IMR-90 (cell line): Measurements from ENCODE around the gene PLEKHA4. TPM values are rescaled to one million over a fixed set of nuclear protein-coding genes. Genes with fewer than 3 reads are reported as not detected.

Experiments used
- ATAC-seq: fragments of 200-7000 bp; cut with Tn5 transposase; 2 replicates; pipeline ENCODE4 v1.9.1; 2020; ENCODE audit warnings: low read depth, mild to moderate bottlenecking, moderate library complexity
- BruUV-seq: library from RNA; stranded (reverse); fragments of 400-500 nt; replicated peaks from 2 replicates; lab custom pipeline; 2021; lab: Mats Ljungman, UMichigan
- CTCF ChIA-PET: fragments of 300-600 bp; formaldehyde crosslinking; extraction: SDS; loops from one replicate; lab custom pipeline; 2021; ENCODE audit warnings: antibody characterized with exemption; lab: Yijun Ruan, JAX
- POLR2A ChIA-PET: fragments of 300-600 bp; sonication (Branson Sonifier 250); formaldehyde crosslinking; loops from one replicate; lab custom pipeline; 2022; ENCODE audit warnings: antibody characterized with exemption; ENCODE audit not compliant: unreplicated experiment; lab: Charles Lee
- DNase-seq: peaks from one replicate; pipeline ENCODE4 v3.0.0; 2013
- H2AFZ ChIP-seq: replicated peaks from 2 replicates; pipeline ENCODE3; 2013; ENCODE audit warnings: low read length, mild to moderate bottlenecking; ENCODE audit not compliant: poor library complexity
- H2AK5ac ChIP-seq: 2 replicates; pipeline ENCODE4 v1.6.1; 2013; ENCODE audit warnings: low read depth, low read length, inconsistent platforms
- H2AK9ac ChIP-seq: replicated peaks from 2 replicates; pipeline ENCODE3; 2013; ENCODE audit warnings: mild to moderate bottlenecking, low read depth, low read length, moderate library complexity; ENCODE audit not compliant: poor library complexity
- H2BK120ac ChIP-seq: 2 replicates; pipeline ENCODE4 v1.6.1; 2013; ENCODE audit warnings: low read depth, low read length, inconsistent platforms
- H2BK15ac ChIP-seq: 3 replicates; pipeline ENCODE4 v1.6.1; 2013; ENCODE audit warnings: low read depth, low read length, inconsistent platforms
- H2BK20ac ChIP-seq: 2 replicates; pipeline ENCODE4 v1.6.1; 2013; ENCODE audit warnings: low read depth, mild to moderate bottlenecking, inconsistent platforms, low read length, moderate library complexity
- H2BK5ac ChIP-seq: 2 replicates; pipeline ENCODE4 v1.6.1; 2013; ENCODE audit warnings: mild to moderate bottlenecking, low read depth, low read length, inconsistent platforms; ENCODE audit not compliant: poor library complexity, severe bottlenecking
- H3K14ac ChIP-seq: replicated peaks from 2 replicates; pipeline ENCODE4 v1.6.1; 2013; ENCODE audit warnings: low read depth, low read length, inconsistent platforms
- H3K18ac ChIP-seq: 2 replicates; pipeline ENCODE4 v1.6.1; 2013; ENCODE audit warnings: low read depth, low read length, control low read depth
- H3K23ac ChIP-seq: 2 replicates; pipeline ENCODE4 v1.6.1; 2013; ENCODE audit warnings: low read depth, low read length, inconsistent platforms
- H3K27ac ChIP-seq: 2 replicates; pipeline ENCODE4 v1.5.1; 2013; ENCODE audit warnings: mild to moderate bottlenecking, control low read depth, low read length; ENCODE audit not compliant: insufficient read depth
- H3K27me3 ChIP-seq: 2 replicates; pipeline ENCODE4 v1.6.1; 2013; ENCODE audit warnings: low read length; ENCODE audit not compliant: control insufficient read depth, insufficient read depth
- H3K36me3 ChIP-seq: 2 replicates; pipeline ENCODE4 v1.6.1; 2013; ENCODE audit warnings: low read length, mixed read lengths; ENCODE audit not compliant: control insufficient read depth, insufficient read depth
- H3K4ac ChIP-seq: 2 replicates; pipeline ENCODE4 v1.6.1; 2013; ENCODE audit warnings: low read depth, low read length, inconsistent platforms
- H3K4me1 ChIP-seq: 2 replicates; pipeline ENCODE4 v1.6.1; 2013; ENCODE audit warnings: low read length, mixed read lengths; ENCODE audit not compliant: control insufficient read depth, insufficient read depth
- H3K4me2 ChIP-seq: 2 replicates; pipeline ENCODE4 v1.6.1; 2013; ENCODE audit warnings: low read depth, mild to moderate bottlenecking, control low read depth, low read length, moderate library complexity
- H3K4me3 ChIP-seq: 2 replicates; pipeline ENCODE4 v1.5.1; 2013; ENCODE audit warnings: low read depth, mild to moderate bottlenecking, control low read depth, low read length, moderate library complexity; ENCODE audit not compliant: insufficient read depth
- H3K56ac ChIP-seq: 2 replicates; pipeline ENCODE4 v1.6.1; 2013; ENCODE audit warnings: low read length, inconsistent platforms; ENCODE audit not compliant: insufficient read depth; ENCODE audit errors: extremely low read depth
- H3K79me1 ChIP-seq, 2 experiments: 2 replicates each; pipeline ENCODE4 v1.6.1; 2013; ENCODE audit warnings: low read length in 2 of 2, inconsistent platforms in 1 of 2, low read depth in 1 of 2
- H3K9ac ChIP-seq: 2 replicates; pipeline ENCODE4 v1.6.1; 2013; ENCODE audit warnings: low read depth, low read length, control low read depth
- H3K9me1 ChIP-seq: 2 replicates; pipeline ENCODE4 v1.6.1; 2013; ENCODE audit warnings: low read length, inconsistent platforms; ENCODE audit not compliant: insufficient read depth
- H3K9me3 ChIP-seq: 2 replicates; pipeline ENCODE4 v1.6.1; 2013; ENCODE audit warnings: low read length; ENCODE audit not compliant: control insufficient read depth, insufficient read depth
- H4K20me1 ChIP-seq: 2 replicates; pipeline ENCODE4 v1.6.1; 2013; ENCODE audit warnings: low read length, inconsistent platforms; ENCODE audit not compliant: insufficient read depth
- H4K5ac ChIP-seq: 2 replicates; pipeline ENCODE4 v1.6.1; 2013; ENCODE audit warnings: mild to moderate bottlenecking, low read depth, low read length, control low read depth
- H4K8ac ChIP-seq, 2 experiments: 2 replicates each; pipeline ENCODE4 v1.6.1; 2013; ENCODE audit warnings: low read depth in 2 of 2, low read length in 2 of 2, control low read depth in 1 of 2, inconsistent platforms in 1 of 2
- H4K91ac ChIP-seq: 2 replicates; pipeline ENCODE4 v1.6.1; 2013; ENCODE audit warnings: low read depth, low read length, inconsistent platforms; ENCODE audit not compliant: insufficient read depth
- BHLHE40 ChIP-seq: fragments of 150-350 bp; IDR thresholded peaks from 2 replicates; pipeline ENCODE4 v1.6.1; 2016; ENCODE audit warnings: mild to moderate bottlenecking, low read depth, low read length
- CEBPB ChIP-seq: IDR thresholded peaks from 2 replicates; pipeline ENCODE4 v1.6.1; 2012; ENCODE audit warnings: low read depth, low read length, improper control_type of control experiment
- FOS ChIP-seq: fragments of 150-350 bp; IDR thresholded peaks from 2 replicates; pipeline ENCODE4 v1.6.1; 2016; ENCODE audit warnings: low read depth, low read length
- MAZ ChIP-seq: IDR thresholded peaks from 2 replicates; pipeline ENCODE4 v1.6.1; 2012; ENCODE audit warnings: low read depth, mild to moderate bottlenecking, low read length, improper control_type of control experiment, moderate library complexity, borderline replicate concordance
- MXI1 ChIP-seq: IDR thresholded peaks from 2 replicates; pipeline ENCODE4 v1.6.1; 2012; ENCODE audit warnings: low read depth, mild to moderate bottlenecking, low read length, moderate library complexity, borderline replicate concordance
- NFE2L2 ChIP-seq: fragments of 150-350 bp; IDR thresholded peaks from 2 replicates; pipeline ENCODE4 v1.6.1; 2016; ENCODE audit warnings: low read depth, mild to moderate bottlenecking, low read length
- POLR2A ChIP-seq: IDR thresholded peaks from 2 replicates; pipeline ENCODE4 v1.6.1; 2012; ENCODE audit warnings: mild to moderate bottlenecking, low read depth, low read length
- RAD21 ChIP-seq: IDR thresholded peaks from 2 replicates; pipeline ENCODE4 v1.6.1; 2012; ENCODE audit warnings: low read length, improper control_type of control experiment
- SMC3 ChIP-seq: fragments of 150-350 bp; IDR thresholded peaks from 2 replicates; pipeline ENCODE4 v1.6.1; 2016; ENCODE audit warnings: low read depth, mild to moderate bottlenecking, antibody characterized with exemption, low read length, moderate library complexity
- USF2 ChIP-seq: fragments of 150-350 bp; IDR thresholded peaks from 2 replicates; pipeline ENCODE4 v1.6.1; 2017; ENCODE audit warnings: mild to moderate bottlenecking, antibody characterized with exemption, low read length, low read depth
- WGBS, 2 experiments: methylation state at CpG; one replicate each; pipeline versions ENCODE4 v1.1.5 to v1.1.7; 2013; ENCODE audit warnings: missing lambda C conversion rate in 2 of 2; ENCODE audit not compliant: insufficient read length in 1 of 2; ENCODE audit errors: extremely low coverage in 2 of 2; 5-methylcytosine and 5-hydroxymethylcytosine counted together
- dilution Hi-C: fragments of 300-500 bp; cut with HindIII; formaldehyde crosslinking; loops from one replicate; pipeline ENCODE4 v1.14.3; 2018; ENCODE audit warnings: low sequenced_read_pairs; ENCODE audit not compliant: unreplicated experiment
- in situ Hi-C: fragments of 300-500 bp; cut with MboI; formaldehyde crosslinking; loops from 3 replicates; pipeline ENCODE4 v1.14.3; 2019; ENCODE audit warnings: low sequenced_read_pairs, inconsistent platforms, mixed read lengths
- intact Hi-C: fragments of 100-400 bp; cut with micrococcal nuclease; formaldehyde crosslinking; loops from 2 replicates; pipeline ENCODE4 v1.10.0; 2022
- polyA plus RNA-seq, 3 experiments: library from polyadenylated mRNA; depleted of rRNA; stranded (reverse); fragments of >200 nt; gene quantifications; 2 replicates each; pipeline ENCODE4 v1.2.3, GENCODE V29; 2012; ENCODE audit warnings: low replicate concordance in 1 of 3
- total RNA-seq: library from RNA; depleted of rRNA; stranded (reverse); fragments of >200 nt; gene quantifications from 2 replicates; pipeline ENCODE4 v1.2.3, GENCODE V29; 2012
- TF ChIP-seq, protein P1 (sequence below): conservative IDR thresholded peaks from 2 replicates; pipeline ENCODE4 v1.5.1; 2012; ENCODE audit warnings: mild to moderate bottlenecking, low read depth, low read length, improper control_type of control experiment
- TF ChIP-seq, protein P2 (sequence below): fragments of 150-350 bp; IDR thresholded peaks from 2 replicates; pipeline ENCODE4 v1.6.1; 2016; ENCODE audit warnings: low read depth, mild to moderate bottlenecking, low read length, moderate library complexity, borderline replicate concordance

PLEKHA4 gene
- total and polyA plus RNA-seq, 2 of the 4 experiments (the other 2 are of a cell fraction) = 4.5 to 14.4 TPM

DNA sequence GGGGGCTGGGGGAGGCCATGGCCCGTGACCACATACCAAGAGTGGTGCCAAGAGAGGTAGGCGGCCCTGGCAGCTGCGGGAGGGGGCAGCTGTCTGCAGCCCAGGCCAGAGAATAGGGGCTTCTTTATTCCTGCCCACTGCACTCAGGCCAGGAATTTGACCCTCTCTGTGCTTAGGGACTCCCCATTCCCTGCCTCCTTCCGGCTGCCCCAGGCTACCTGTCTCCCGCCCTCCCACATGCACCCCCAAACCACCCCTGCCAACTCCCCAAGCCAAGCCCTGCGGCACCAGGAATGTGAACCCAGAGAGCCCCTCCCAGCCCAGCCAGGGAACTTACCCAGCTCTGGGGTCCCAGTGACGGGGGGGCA is 687 bp downstream of the PLEKHA4 start:
- POLR2A ChIA-PET = no interaction called here
- no peak for DNase-seq
- in situ Hi-C loops (no loop called here), dilution Hi-C loops (no loop called here), intact Hi-C loops (no loop called here)
- H3K4me1 ChIP-seq = peaks cover 19% of the 10 kb centered on the region
- H3K79me1 ChIP-seq = peaks cover 12 to 61% of the 10 kb centered on the region in 2 experiments
- H3K27me3 ChIP-seq = no peaks in the 10 kb centered on the region
- H4K20me1 ChIP-seq = peaks cover 4% of the 10 kb centered on the region
- TF ChIP-seq FOS (no peak), MXI1 (no peak), RAD21 (no peak), USF2 (no peak), BHLHE40 (no peak), MAZ (no peak), SMC3 (no peak), NFE2L2 (no peak), CEBPB (no peak), POLR2A (no peak)
- TF ChIP-seq, protein P1, sequence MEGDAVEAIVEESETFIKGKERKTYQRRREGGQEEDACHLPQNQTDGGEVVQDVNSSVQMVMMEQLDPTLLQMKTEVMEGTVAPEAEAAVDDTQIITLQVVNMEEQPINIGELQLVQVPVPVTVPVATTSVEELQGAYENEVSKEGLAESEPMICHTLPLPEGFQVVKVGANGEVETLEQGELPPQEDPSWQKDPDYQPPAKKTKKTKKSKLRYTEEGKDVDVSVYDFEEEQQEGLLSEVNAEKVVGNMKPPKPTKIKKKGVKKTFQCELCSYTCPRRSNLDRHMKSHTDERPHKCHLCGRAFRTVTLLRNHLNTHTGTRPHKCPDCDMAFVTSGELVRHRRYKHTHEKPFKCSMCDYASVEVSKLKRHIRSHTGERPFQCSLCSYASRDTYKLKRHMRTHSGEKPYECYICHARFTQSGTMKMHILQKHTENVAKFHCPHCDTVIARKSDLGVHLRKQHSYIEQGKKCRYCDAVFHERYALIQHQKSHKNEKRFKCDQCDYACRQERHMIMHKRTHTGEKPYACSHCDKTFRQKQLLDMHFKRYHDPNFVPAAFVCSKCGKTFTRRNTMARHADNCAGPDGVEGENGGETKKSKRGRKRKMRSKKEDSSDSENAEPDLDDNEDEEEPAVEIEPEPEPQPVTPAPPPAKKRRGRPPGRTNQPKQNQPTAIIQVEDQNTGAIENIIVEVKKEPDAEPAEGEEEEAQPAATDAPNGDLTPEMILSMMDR = no peak
- TF ChIP-seq, protein P2, sequence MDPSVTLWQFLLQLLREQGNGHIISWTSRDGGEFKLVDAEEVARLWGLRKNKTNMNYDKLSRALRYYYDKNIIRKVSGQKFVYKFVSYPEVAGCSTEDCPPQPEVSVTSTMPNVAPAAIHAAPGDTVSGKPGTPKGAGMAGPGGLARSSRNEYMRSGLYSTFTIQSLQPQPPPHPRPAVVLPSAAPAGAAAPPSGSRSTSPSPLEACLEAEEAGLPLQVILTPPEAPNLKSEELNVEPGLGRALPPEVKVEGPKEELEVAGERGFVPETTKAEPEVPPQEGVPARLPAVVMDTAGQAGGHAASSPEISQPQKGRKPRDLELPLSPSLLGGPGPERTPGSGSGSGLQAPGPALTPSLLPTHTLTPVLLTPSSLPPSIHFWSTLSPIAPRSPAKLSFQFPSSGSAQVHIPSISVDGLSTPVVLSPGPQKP = no peak
- no peak; the same call in 1 of the 2 replicates for ATAC-seq
- H4K5ac ChIP-seq = peak overlapping the region; percentile 98
- CTCF ChIA-PET = interaction anchor here (0.6 kb wide), 1 partner anchor 112 kb away, joined by 8 read pairs; no protein-coding TSS in a partner anchor
- peak overlapping the region; percentile 93 to 98; a peak in 3 of 4 replicates for H4K8ac ChIP-seq
- peak overlapping the region; percentile 73 for H2AK5ac ChIP-seq
- H2BK5ac ChIP-seq = peak overlapping the region; percentile 88
- H3K36me3 ChIP-seq = peaks cover 12% of the 10 kb centered on the region
- H3K4me3 ChIP-seq = peak overlapping the region; percentile 54
- peak overlapping the region; percentile 99 for H3K4me2 ChIP-seq
- H4K91ac ChIP-seq = peak overlapping the region; percentile 78
- WGBS, 2 experiments = 36% methylated on average over 3 of the region's 7 CpGs; no CpG with 5 or more reads in 1 of the 2 experiments
- BruUV-seq = no TSS peak
- H3K9me3 ChIP-seq = no peaks in the 10 kb centered on the region
- H3K23ac ChIP-seq = peak overlapping the region; percentile 100; the same call in 1 of the 2 replicates
- peak overlapping the region; percentile 96 for H2AK9ac ChIP-seq
- peaks cover 9% of the 10 kb centered on the region; the same call in 1 of the 2 replicates for H3K9me1 ChIP-seq
- peak overlapping the region; percentile 95 for H3K9ac ChIP-seq
- H2BK20ac ChIP-seq = 0 out of 2 replicates have a peak overlapping the region, but pooled peaks have one; percentile 85
- H3K27ac ChIP-seq = peak overlapping the region; percentile 82
- peak overlapping the region; percentile 87 for H2AFZ ChIP-seq
- peak overlapping the region; percentile 99 for H3K4ac ChIP-seq
- peak overlapping the region; percentile 99 for H3K18ac ChIP-seq
- H3K14ac ChIP-seq = peak overlapping the region; percentile 99
- H2BK120ac ChIP-seq = peak overlapping the region; percentile 89
- H2BK15ac ChIP-seq = 0 out of 3 replicates have a peak overlapping the region, but pooled peaks have one; percentile 51
- peak overlapping the region; percentile 91 for H3K56ac ChIP-seq
